ENCODE data around the gene ABHD15.
"Not testable (repeated sequence)": the region's sequence is repeated elsewhere in the genome, so short reads cannot be mapped to it uniquely, and the experiment has no call there.

Gene ABHD15

GRCh38 chr17:29569245-29569950 lies 2.6 kb upstream of the ABHD15 start:
- no peak for DNase-seq (ENCODE audit: low read depth in 2 of 3, low spot score in 1 of 3)

GRCh38 chr17:29568331-29569244 lies 1.8 kb upstream of the ABHD15 start, which contains the start of gene TP53I13:
Gene TP53I13 (plus strand): TSS chr17:29568701. CDS start chr17:29568759, 58 bp downstream.
- peak; percentile 71 to 89 (median 77) for DNase-seq (ENCODE audit: low read depth in 2 of 3, low spot score in 1 of 3)

DNA sequence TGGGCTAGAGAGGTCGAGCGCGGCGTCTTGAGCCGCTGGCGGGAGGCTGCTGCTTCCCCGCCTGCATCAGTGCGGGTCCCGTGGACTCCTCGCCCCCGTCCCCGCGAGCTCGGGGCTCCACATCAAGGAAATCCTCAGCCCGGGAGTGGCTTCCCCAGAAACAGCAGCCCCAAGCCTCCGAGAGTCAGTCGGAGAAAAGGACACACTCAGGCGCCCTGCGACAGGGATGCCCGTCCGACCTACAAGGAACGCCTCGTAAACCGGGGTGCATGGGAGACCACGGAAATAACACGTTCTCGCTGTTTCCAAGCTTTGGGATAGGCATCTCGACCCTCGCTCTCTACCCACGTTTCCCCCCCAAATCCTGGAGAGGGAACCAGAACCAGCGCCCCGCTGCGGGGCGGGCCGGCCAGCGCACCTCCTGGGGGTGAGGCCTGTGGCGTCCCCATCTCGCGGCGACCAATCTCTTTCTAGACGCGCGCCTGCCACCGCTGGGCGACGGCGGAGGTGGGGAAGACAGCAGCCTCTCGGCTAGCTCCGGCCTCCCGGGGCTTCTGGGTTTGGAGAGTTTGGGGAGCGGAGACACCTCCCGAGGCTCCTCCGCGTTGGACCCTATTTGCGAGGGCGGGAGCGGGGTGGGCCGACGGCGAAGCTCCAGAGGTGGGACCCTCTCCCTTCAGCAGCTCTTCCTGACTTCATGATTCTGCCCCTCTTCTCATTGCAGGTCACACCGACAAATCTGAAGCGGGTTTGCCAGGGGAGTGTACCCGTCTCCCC lies 905 bp upstream of the ABHD15 start:
- DNase-seq (ENCODE audit: low read depth in 2 of 3, low spot score in 1 of 3), result peak in 2 of 3 donors; percentile 56 to 75

- no peak for DNase-seq (ENCODE audit: low read depth in 2 of 3, low spot score in 1 of 3)
Measured at GRCh38 chr17:29567304-29567553, 392 bp upstream of the ABHD15 start.

DNA sequence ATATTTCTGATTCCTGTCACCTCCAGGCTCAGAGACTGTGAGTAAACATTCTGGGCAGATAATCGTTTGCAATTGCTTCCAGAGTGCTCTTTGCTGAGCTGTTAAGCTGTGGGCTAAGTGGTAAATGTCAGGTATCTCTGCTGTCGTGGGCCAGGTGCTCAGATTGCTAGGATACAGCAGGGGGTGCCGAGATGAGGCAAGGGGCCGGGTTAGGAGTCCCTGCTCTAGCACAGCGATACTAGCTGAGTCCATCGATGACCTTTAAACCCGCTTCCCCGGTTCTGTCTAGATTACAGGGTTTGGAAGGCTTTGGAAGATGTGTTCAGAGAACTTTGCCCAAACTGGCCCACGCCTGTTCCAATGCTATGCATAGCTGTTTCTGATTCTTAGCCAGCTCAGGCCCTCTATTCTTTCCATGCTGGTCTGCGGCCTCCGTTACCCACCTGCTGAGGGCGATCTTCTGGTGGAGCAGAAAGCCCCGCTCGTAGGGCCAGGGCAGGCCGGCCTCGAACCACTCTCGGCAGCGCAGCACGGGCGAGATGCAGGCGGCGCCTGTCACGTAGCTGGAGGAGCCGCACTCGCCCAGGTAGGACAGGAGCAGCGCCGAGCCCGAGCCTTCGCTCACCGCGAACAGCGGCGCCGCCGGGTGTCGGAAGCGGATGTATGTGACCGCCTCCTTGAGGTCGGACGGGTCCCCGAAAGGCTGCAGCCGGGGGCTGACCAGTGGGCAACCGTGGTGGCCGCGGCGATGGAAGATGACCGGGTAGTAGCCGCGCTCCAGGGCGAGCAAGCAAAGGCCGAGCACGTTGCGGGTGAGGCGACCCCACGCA lies 979 bp downstream of the ABHD15 start:
- DNase-seq (ENCODE audit: low read depth in 2 of 3, low spot score in 1 of 3), result peak; percentile 37 to 42 (median 41)

DNA sequence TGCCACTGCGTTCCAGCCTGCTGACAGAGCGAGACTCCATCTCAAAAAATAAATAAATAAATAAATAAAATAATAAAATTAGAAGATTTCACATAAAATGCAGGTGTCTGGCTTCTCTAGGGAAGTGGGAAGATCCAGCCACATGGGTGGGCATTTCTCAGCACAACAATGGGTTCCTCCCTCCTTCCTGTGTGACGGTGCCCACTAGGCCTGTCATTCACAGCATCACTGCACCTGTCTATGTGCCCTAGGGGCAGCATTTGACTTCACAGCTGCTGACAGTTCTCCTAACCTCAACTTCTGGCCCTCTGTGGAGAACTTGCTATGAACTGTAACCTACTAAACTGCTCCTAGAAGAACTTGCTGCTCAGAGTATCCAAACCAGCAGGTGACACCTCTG lies 3.0 kb downstream of the ABHD15 start:
- no peak for DNase-seq (ENCODE audit: low read depth in 2 of 3, low spot score in 1 of 3)

DNA sequence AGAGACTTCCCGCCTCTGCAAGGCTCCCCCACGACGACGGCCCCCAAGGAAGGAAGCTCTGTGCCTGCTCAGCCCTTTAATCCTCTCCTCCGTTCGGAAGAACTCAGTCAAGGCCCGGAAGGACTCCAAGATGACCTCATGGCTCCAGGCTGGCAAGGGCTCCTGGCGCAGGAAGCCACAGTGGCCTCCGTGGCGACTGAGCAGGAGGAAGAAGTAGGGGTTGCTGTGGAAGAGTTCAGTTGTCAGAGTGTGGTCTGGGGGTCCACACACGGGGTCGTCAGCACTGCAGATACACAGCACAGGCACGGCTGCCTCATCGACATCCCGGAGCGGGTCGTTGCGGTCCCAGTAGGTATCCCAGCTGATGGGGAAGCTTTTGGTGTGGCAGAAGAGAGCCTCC lies 4.2 kb downstream of the ABHD15 start:
- DNase-seq (ENCODE audit: low read depth in 2 of 3, low spot score in 1 of 3), result no peak

GRCh38 chr17:29561554-29562517 lies 5.0 kb downstream of the ABHD15 start:
- DNase-seq (ENCODE audit: low read depth in 2 of 3, low spot score in 1 of 3), result no peak

DNA sequence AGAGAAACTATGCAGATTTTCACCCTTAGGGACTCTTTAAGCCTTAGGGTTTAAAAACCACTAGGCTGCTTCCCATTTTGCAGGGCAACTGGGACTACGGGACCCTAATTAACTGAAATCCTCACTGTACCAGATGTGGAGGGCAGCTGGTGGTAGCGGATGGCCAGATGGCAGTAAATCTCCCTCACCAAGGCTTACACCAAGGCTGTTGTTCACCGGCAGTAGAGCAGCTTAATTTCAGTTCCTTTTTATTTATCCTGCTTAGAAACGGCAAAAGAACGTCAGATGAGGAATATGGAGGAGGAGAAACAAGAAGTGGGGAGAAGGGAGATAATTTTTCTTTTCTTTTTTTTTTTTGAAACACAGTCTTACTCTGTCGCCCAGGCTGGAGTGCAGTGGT lies 6.5 kb downstream of the ABHD15 start:
- DNase-seq (ENCODE audit: low read depth in 2 of 3, low spot score in 1 of 3), result no peak

- no peak for DNase-seq (ENCODE audit: low read depth in 2 of 3, low spot score in 1 of 3)
Measured at GRCh38 chr17:29559640-29560039, 7.2 kb downstream of the ABHD15 start.

DNA sequence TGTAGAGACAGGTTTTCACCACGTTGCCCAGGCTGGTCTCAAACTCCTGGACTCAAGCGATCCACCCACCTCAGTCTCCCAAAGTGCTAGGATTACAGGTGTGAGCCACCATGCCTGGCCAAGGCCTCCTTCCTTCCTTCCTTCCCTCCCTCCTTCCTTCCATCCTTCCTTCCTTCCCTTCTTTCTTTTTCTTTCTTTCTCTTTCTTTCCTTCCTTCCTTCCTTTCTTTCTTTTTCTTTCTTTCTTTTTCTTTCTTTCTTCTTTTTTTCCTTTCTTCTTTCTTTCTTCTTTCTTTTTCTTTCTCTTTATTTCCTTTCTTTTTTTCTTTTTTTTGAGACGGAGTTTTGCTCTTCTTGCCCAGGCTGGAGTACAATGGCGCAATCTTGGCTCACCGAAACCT lies 8.7 kb downstream of the ABHD15 start:
- not testable (repeated sequence) for DNase-seq (ENCODE audit: low read depth in 2 of 3, low spot score in 1 of 3)

DNA sequence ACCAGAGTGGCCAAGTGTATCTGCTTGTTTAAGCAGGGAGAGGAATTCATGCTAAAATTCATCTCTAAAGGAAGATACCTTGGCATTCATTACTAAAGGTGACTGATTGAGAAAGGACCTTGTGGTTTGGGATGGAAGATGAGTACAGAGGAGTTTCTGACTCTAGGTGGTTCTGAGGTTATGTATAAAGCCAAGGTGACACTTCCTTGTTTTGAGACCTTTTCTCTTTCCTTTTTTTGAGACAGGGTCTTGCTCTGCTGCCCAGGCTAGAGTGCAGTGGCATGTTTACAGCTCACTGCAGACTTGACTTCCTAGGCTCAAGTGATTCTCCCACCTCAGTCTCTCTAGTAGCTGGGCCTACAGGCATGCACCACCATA lies 9.1 kb downstream of the ABHD15 start:
- DNase-seq (ENCODE audit: low read depth in 2 of 3, low spot score in 1 of 3), result no peak

- no peak for DNase-seq (ENCODE audit: low read depth in 2 of 3, low spot score in 1 of 3)
Measured at GRCh38 chr17:29557085-29557738, 9.6 kb downstream of the ABHD15 start.

DNA sequence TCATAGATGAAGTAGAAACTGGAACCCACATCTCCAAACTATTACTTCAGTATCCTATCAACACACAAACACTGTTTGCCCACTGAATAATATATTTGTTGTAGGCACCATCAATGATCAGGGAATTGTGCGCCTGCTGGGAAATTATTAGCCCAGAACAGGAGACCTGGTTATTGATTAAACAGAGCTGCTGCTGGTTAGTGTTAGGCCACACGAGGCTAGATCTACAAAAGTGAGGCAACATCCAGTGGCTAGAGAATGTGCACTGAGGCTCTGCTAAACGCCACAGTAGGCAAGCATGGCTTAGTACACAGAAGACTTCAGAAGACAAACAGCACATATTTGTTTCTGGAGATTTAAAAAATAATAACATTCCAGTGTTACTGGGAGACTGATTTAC lies 11.0 kb downstream of the ABHD15 start:
- DNase-seq (ENCODE audit: low read depth in 2 of 3, low spot score in 1 of 3), result no peak

DNA sequence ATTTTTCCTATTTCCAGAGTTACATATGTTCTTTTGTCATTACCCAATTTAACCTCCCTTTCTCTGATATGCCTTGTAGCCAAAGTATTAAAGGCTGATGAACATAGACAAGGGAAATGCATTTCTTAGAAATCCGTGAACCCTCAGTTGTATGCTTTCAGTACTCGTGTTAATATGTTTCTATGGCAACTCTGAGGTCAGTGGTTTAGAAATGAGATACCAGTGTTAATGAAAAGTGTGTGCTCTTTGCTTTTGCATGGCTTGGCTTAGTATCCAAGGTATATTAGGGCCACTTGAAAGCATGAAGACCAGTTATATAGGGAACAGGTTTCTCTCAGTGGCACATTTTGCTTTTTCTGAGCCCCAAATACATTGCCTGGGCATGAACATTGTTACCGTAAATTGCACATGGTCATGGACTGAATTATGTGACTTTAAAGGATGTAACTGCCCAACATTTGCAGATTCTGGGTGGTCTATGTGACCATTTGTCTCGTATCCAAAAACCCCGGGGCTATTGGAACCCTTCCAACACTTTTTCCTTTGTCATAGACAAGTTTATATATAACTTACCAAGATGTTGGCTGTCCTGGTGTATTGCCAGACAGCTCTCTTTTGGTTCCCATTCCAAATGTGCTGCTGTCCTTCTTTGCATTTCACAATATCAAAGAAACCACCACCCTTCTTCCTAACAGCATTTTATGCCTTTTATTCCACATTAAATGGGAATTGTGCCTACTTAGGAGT lies 17.5 kb downstream of the ABHD15 start:
- no peak for DNase-seq (ENCODE audit: low read depth in 2 of 3, low spot score in 1 of 3)

DNA sequence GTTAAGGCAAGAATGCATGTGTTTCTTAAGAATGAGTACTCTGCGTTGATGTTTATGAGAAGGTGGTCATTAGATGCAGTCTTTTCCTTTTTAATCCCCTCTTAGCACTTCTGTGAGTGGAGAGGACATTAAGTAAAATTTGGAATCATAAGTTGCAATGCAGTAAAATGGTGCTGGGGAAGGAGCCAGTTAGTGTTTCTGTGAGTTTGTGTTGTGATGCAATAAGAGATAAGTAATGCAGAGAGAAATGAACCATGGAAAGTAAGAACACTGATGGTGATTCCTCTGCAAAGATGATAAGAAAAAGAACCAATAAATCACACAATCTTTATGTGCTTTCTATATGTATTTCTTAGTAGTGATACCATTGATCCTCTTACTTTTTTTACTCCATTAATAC lies 20.0 kb downstream of the ABHD15 start:
- DNase-seq (ENCODE audit: low read depth in 2 of 3, low spot score in 1 of 3), result no peak

- no peak for DNase-seq (ENCODE audit: low read depth in 2 of 3, low spot score in 1 of 3)
Measured at GRCh38 chr17:29546085-29546484, 20.8 kb downstream of the ABHD15 start.

- no peak for DNase-seq (ENCODE audit: low read depth in 2 of 3, low spot score in 1 of 3)
Measured at GRCh38 chr17:29544066-29544465, 22.8 kb downstream of the ABHD15 start.

- no peak for DNase-seq (ENCODE audit: low read depth in 2 of 3, low spot score in 1 of 3)
Measured at GRCh38 chr17:29533976-29534375, 32.9 kb downstream of the ABHD15 start.
